Lower leg skin (tissue), 3 donors: ENCODE data around the gene TACR1.

Experiments used
- POLR2A ChIP-seq, 2 donors: fragments of 450-650 bp; IDR thresholded peaks; one replicate each; pipeline ENCODE4 v1.6.1; 2016 to 2017; ENCODE audit warnings: antibody characterized with exemption in 2 of 2, mild to moderate bottlenecking in 1 of 2, moderate library complexity in 1 of 2
- TF ChIP-seq, protein P1 (sequence below), 3 donors: fragments of 450-650 bp; IDR thresholded peaks; one replicate each; pipeline ENCODE4 v1.5.1; 2016; ENCODE audit warnings: antibody characterized with exemption in 3 of 3, mild to moderate bottlenecking in 3 of 3, moderate library complexity in 2 of 3

DNA sequence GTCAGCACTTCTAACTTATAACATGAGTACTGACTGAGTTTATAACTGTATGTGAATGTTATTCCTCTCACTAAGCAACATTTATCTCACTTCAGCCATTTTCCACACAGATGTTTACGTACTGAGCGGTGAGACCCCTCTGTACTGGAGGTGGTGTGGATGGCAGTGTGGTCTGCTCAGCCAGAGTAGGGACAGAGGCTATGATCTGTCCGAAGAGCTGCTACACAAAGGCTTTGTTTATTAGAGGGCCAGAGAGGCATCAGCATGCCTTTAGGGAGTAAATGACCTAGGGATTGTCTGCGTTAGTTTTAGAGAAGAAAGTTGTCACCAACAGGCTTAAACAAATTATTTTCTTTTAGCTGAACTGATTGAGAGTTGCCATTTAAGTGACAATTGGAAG, 23.2 kb upstream of the TACR1 start:
- TF ChIP-seq, protein P1, sequence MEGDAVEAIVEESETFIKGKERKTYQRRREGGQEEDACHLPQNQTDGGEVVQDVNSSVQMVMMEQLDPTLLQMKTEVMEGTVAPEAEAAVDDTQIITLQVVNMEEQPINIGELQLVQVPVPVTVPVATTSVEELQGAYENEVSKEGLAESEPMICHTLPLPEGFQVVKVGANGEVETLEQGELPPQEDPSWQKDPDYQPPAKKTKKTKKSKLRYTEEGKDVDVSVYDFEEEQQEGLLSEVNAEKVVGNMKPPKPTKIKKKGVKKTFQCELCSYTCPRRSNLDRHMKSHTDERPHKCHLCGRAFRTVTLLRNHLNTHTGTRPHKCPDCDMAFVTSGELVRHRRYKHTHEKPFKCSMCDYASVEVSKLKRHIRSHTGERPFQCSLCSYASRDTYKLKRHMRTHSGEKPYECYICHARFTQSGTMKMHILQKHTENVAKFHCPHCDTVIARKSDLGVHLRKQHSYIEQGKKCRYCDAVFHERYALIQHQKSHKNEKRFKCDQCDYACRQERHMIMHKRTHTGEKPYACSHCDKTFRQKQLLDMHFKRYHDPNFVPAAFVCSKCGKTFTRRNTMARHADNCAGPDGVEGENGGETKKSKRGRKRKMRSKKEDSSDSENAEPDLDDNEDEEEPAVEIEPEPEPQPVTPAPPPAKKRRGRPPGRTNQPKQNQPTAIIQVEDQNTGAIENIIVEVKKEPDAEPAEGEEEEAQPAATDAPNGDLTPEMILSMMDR (IDR thresholded peaks at IDR 0.05), result no peak
- TF ChIP-seq POLR2A (IDR thresholded peaks at IDR 0.05), result no peak
